GM23248 (cell line): ENCODE measurements around the gene NAALADL2. TPM values are rescaled to one million over a fixed set of nuclear protein-coding genes. Genes with fewer than 3 reads are reported as not detected.
A peak's percentile ranks its signal among the peaks of the same experiment; 100 is the strongest.

Source experiments
- DNase-seq: peaks from one replicate; pipeline ENCODE4 v3.0.0-alpha.2; 2015
- H2AFZ ChIP-seq: fragments of 200-600 bp; sonication (generic); 2 replicates; pipeline ENCODE4 v1.6.1; 2016; ENCODE audit warnings: antibody characterized with exemption
- H3F3A ChIP-seq: fragments of 200-600 bp; sonication (generic); 2 replicates; pipeline ENCODE4 v1.6.1; 2016; ENCODE audit warnings: mild to moderate bottlenecking, antibody characterized with exemption, mixed run types; ENCODE audit not compliant: insufficient read depth
- H3K27ac ChIP-seq: fragments of 200-600 bp; sonication (generic); 2 replicates; pipeline ENCODE4 v1.5.1; 2016; ENCODE audit warnings: mild to moderate bottlenecking
- H3K27me3 ChIP-seq: fragments of 200-600 bp; sonication (generic); replicated peaks from 2 replicates; pipeline ENCODE4 v1.6.1; 2016; ENCODE audit warnings: mild to moderate bottlenecking; ENCODE audit not compliant: insufficient read depth
- H3K36me3 ChIP-seq: fragments of 200-600 bp; sonication (generic); 2 replicates; pipeline ENCODE4 v1.6.1; 2016; ENCODE audit warnings: low read depth, mild to moderate bottlenecking
- H3K4me1 ChIP-seq: fragments of 200-600 bp; sonication (generic); 2 replicates; pipeline ENCODE4 v1.6.1; 2016; ENCODE audit warnings: mild to moderate bottlenecking; ENCODE audit not compliant: insufficient read depth
- H3K4me2 ChIP-seq: fragments of 200-600 bp; sonication (generic); one replicate; pipeline ENCODE4 v1.6.1; 2016; ENCODE audit warnings: mild to moderate bottlenecking; ENCODE audit not compliant: unreplicated experiment
- H3K4me3 ChIP-seq: fragments of 200-600 bp; sonication (generic); 2 replicates; pipeline ENCODE4 v1.5.1; 2016; ENCODE audit warnings: mild to moderate bottlenecking
- H3K79me2 ChIP-seq: fragments of 200-600 bp; sonication (generic); 2 replicates; pipeline ENCODE4 v1.6.1; 2016; ENCODE audit warnings: mild to moderate bottlenecking; ENCODE audit not compliant: insufficient read depth
- H3K9ac ChIP-seq: fragments of 200-600 bp; sonication (generic); 2 replicates; pipeline ENCODE4 v1.6.1; 2016; ENCODE audit warnings: mild to moderate bottlenecking
- H3K9me2 ChIP-seq: fragments of 200-600 bp; sonication (generic); 2 replicates; pipeline ENCODE4 v1.6.1; 2016; ENCODE audit warnings: mixed run types, mild to moderate bottlenecking, moderate library complexity; ENCODE audit not compliant: insufficient read depth
- H3K9me3 ChIP-seq: fragments of 200-600 bp; sonication (generic); one replicate; pipeline ENCODE4 v1.6.1; 2017; ENCODE audit warnings: low read depth
- H4K20me1 ChIP-seq: fragments of 200-600 bp; sonication (generic); 2 replicates; pipeline ENCODE4 v1.6.0; 2016; ENCODE audit not compliant: insufficient read depth
- EZH2 ChIP-seq: fragments of 200-600 bp; sonication (generic); IDR thresholded peaks from 2 replicates; pipeline ENCODE4 v1.6.1; 2018; ENCODE audit warnings: antibody characterized with exemption, mild to moderate bottlenecking; ENCODE audit not compliant: insufficient read depth, poor library complexity, severe bottlenecking
- EZH2phosphoT487 ChIP-seq: fragments of 200-600 bp; sonication (generic); IDR thresholded peaks from 2 replicates; pipeline ENCODE4 v1.6.1; 2018; ENCODE audit warnings: antibody characterized with exemption, moderate library complexity, mild to moderate bottlenecking, low read depth; ENCODE audit not compliant: insufficient read depth
- WGBS, 2 experiments: methylation state at CpG; one replicate each; pipeline ENCODE4 v1.1.6; 2015 to 2017; ENCODE audit warnings: low lambda C conversion rate in 2 of 2, low coverage in 1 of 2; ENCODE audit errors: missing lambda C conversion rate in 2 of 2; 5-methylcytosine and 5-hydroxymethylcytosine counted together
- in situ Hi-C: fragments of 300-500 bp; cut with MboI; formaldehyde crosslinking; loops from 2 replicates; pipeline ENCODE4 v1.15.0; 2020
- polyA plus RNA-seq: library from polyadenylated mRNA; unstranded; fragments of >200 nt; fragmentation: Nextera tagmentation; extraction: Ambion mirVana; gene quantifications from 2 replicates; pipeline ENCODE4 v1.2.1, GENCODE V29; 2016
- total RNA-seq: library from RNA; depleted of rRNA; stranded (reverse); fragments of >200 nt; shearing (Covaris generic); gene quantifications from 2 replicates; pipeline ENCODE4 v1.2.3, GENCODE V29; 2014

NAALADL2 gene
- total and polyA plus RNA-seq, 2 experiments from 2014 or later = 20.5 to 81.0 TPM

DNA sequence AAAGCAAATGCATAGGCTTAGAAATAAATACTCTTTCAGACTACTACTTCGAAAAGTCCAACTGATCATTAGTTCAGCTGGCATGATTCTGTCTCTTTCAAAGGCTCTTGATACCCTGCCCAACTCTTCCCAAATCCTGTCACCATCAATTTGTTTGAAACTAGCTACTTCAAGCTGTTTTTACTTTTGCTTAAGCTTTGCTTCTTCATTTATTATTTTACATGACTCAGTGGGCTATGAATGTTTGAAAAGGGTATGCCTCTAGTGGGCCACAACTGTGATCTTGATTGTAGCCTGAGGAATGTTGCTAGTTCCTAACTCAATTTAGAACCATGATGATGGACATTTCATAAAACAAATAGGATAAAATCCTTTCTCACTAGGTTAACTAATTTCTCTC is 340.8 kb downstream of the NAALADL2 start:
- Histone ChIP-seq H3K4me3 (no peak overlapping the region), H3K36me3 (no peaks in the 10 kb centered on the region), H3K4me1 (peaks cover 4% of the 10 kb centered on the region; the same call in 1 of the 2 replicates), H2AFZ (no peak overlapping the region), H3K9ac (no peak overlapping the region), H3K9me3 (no peaks in the 10 kb centered on the region), H3K27ac (no peak overlapping the region), H4K20me1 (no peaks in the 10 kb centered on the region), H3K27me3 (no peaks in the 10 kb centered on the region), H3K9me2 (no peaks in the 10 kb centered on the region), H3F3A (no peaks in the 10 kb centered on the region), H3K79me2 (no peaks in the 10 kb centered on the region), H3K4me2 (no peak overlapping the region)
- DNase-seq = no peak
- TF ChIP-seq EZH2phosphoT487 (no peak), EZH2 (no peak)
- 94 to 95% methylated on average over 1 of the region's 1 CpG for WGBS, 2 experiments
- in situ Hi-C loops = no loop called here

GRCh38 chr3:175200391-175201095 is 341.4 kb downstream of the NAALADL2 start:
- no peak overlapping the region for H2AFZ ChIP-seq
- no peak for DNase-seq
- H4K20me1 ChIP-seq = no peaks in the 10 kb centered on the region
- no peaks in the 10 kb centered on the region for H3K36me3 ChIP-seq
- in situ Hi-C loops = no loop called here
- H3K79me2 ChIP-seq = no peaks in the 10 kb centered on the region
- H3K4me3 ChIP-seq = no peak overlapping the region
- WGBS, 2 experiments = 77 to 88% methylated on average over 2 of the region's 2 CpGs
- H3F3A ChIP-seq = no peaks in the 10 kb centered on the region
- H3K9me3 ChIP-seq = no peaks in the 10 kb centered on the region
- no peak overlapping the region for H3K27ac ChIP-seq
- peaks cover 4% of the 10 kb centered on the region; the same call in 1 of the 2 replicates for H3K4me1 ChIP-seq
- no peaks in the 10 kb centered on the region for H3K27me3 ChIP-seq
- H3K4me2 ChIP-seq = no peak overlapping the region
- no peak overlapping the region for H3K9ac ChIP-seq
- H3K9me2 ChIP-seq = no peaks in the 10 kb centered on the region
- TF ChIP-seq EZH2 (no peak), EZH2phosphoT487 (no peak)

DNA sequence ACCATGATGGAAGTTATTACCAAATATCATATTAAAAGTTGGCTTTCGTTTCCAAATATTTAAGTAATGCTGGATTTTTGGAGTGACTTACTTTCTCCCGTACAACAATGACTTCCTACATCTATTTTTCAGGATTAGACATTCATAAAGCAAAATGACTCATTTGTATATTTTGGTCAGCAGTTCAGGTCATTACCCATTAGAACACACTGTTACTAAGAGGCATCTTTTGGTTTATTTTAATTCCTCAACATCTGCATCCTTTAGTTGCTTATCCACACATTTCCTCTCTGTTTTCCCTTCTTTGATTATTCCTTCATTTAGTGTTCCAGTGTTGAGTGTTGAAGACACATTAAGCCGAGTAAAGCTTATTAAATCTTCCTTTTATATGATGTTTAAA is 348.2 kb downstream of the NAALADL2 start:
- Histone ChIP-seq H3K9me2 (no peaks in the 10 kb centered on the region), H3K27ac (no peak overlapping the region), H3K79me2 (no peaks in the 10 kb centered on the region), H2AFZ (no peak overlapping the region), H3K4me1 (0 out of 2 replicates have a peak, but pooled peaks cover 2% of the 10 kb centered on the region), H4K20me1 (no peaks in the 10 kb centered on the region), H3K27me3 (no peaks in the 10 kb centered on the region), H3K9ac (no peak overlapping the region), H3K9me3 (no peaks in the 10 kb centered on the region), H3F3A (0 out of 2 replicates have a peak, but pooled peaks cover under 1% of the 10 kb centered on the region), H3K4me2 (no peak overlapping the region), H3K4me3 (no peak overlapping the region), H3K36me3 (no peaks in the 10 kb centered on the region)
- in situ Hi-C loops = no loop called here
- TF ChIP-seq EZH2 (no peak), EZH2phosphoT487 (no peak)
- DNase-seq = peak; percentile 5
- WGBS, 2 experiments = 67 to 80% methylated on average over 3 of the region's 3 CpGs

GRCh38 chr3:175208326-175208725 is 349.2 kb downstream of the NAALADL2 start:
- Histone ChIP-seq H3K4me1 (peaks cover 12% of the 10 kb centered on the region), H3K27me3 (no peaks in the 10 kb centered on the region), H4K20me1 (no peaks in the 10 kb centered on the region), H3K9ac (no peak overlapping the region), H3K27ac (no peak overlapping the region), H3K9me3 (no peaks in the 10 kb centered on the region), H3K79me2 (no peaks in the 10 kb centered on the region), H3K9me2 (no peaks in the 10 kb centered on the region), H3K4me2 (no peak overlapping the region), H2AFZ (no peak overlapping the region), H3F3A (peaks cover 10% of the 10 kb centered on the region), H3K36me3 (no peaks in the 10 kb centered on the region), H3K4me3 (no peak overlapping the region)
- no peak for TF ChIP-seq EZH2phosphoT487
- no peak for TF ChIP-seq EZH2
- DNase-seq = peak; percentile 11
- in situ Hi-C loops = no loop called here
- 64% methylated on average over 5 of the region's 5 CpGs for WGBS, 2 experiments
